ENCODE measurements around the gene DARS2.
A peak's percentile ranks its signal among the peaks of the same experiment; 100 is the strongest.

DNA sequence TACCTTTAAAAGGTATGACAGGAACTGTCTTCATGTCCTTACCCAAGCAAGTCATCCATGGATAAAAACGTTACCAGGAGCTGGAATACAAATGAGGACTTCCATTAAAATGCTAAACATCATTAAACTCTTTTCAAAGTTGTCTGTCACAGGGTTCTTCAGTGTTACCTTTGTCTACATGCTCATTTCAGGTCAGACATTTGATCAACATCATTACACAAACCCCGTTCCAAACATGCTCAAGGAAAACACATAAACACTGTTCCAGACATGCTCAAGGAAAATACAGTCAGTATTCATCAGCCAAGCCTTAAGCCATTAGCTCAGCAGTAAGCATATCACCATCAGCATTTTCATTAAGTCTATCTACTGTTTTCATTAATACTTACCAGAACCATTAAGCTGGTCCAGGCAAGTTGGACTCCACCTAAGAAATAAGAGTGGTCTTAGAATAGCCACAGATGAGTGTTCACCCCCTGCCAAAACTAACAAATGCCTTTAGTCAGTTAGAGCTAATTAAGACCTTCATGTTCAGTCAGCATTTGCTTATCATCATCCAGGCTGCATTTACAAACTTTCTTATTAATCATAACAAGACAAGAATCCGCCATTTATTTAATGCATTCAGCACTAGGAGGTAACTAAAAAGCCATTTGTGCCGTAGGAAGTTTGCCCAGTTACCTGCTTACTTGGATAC is 41.1 kb downstream of the DARS2 start:
- TF ChIP-seq, protein P1, sequence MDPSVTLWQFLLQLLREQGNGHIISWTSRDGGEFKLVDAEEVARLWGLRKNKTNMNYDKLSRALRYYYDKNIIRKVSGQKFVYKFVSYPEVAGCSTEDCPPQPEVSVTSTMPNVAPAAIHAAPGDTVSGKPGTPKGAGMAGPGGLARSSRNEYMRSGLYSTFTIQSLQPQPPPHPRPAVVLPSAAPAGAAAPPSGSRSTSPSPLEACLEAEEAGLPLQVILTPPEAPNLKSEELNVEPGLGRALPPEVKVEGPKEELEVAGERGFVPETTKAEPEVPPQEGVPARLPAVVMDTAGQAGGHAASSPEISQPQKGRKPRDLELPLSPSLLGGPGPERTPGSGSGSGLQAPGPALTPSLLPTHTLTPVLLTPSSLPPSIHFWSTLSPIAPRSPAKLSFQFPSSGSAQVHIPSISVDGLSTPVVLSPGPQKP (IDR thresholded peaks at IDR 0.05; ENCODE audit: borderline replicate concordance, low read depth, low read length) = no peak
- TF ChIP-seq, protein P2, sequence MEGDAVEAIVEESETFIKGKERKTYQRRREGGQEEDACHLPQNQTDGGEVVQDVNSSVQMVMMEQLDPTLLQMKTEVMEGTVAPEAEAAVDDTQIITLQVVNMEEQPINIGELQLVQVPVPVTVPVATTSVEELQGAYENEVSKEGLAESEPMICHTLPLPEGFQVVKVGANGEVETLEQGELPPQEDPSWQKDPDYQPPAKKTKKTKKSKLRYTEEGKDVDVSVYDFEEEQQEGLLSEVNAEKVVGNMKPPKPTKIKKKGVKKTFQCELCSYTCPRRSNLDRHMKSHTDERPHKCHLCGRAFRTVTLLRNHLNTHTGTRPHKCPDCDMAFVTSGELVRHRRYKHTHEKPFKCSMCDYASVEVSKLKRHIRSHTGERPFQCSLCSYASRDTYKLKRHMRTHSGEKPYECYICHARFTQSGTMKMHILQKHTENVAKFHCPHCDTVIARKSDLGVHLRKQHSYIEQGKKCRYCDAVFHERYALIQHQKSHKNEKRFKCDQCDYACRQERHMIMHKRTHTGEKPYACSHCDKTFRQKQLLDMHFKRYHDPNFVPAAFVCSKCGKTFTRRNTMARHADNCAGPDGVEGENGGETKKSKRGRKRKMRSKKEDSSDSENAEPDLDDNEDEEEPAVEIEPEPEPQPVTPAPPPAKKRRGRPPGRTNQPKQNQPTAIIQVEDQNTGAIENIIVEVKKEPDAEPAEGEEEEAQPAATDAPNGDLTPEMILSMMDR (conservative IDR thresholded peaks at IDR 0.05; ENCODE audit: low read depth, low read length) = no peak
- no peak for TF ChIP-seq POLR2A (IDR thresholded peaks at IDR 0.05; ENCODE audit: low read depth, low read length)
- no peak for TF ChIP-seq RAD21 (IDR thresholded peaks at IDR 0.05; ENCODE audit: low read length)
- TF ChIP-seq, protein P3, sequence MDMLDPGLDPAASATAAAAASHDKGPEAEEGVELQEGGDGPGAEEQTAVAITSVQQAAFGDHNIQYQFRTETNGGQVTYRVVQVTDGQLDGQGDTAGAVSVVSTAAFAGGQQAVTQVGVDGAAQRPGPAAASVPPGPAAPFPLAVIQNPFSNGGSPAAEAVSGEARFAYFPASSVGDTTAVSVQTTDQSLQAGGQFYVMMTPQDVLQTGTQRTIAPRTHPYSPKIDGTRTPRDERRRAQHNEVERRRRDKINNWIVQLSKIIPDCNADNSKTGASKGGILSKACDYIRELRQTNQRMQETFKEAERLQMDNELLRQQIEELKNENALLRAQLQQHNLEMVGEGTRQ (IDR thresholded peaks at IDR 0.05; ENCODE audit: low read depth, low read length) = no peak
- no peak for TF ChIP-seq BHLHE40 (IDR thresholded peaks at IDR 0.05; ENCODE audit: low read depth, low read length)
- 0 out of 2 replicates have a peak, but pooled peaks have one; percentile 6 for TF ChIP-seq MAFK (IDR thresholded peaks at IDR 0.05; ENCODE audit: low read depth, low read length)
- no peak for TF ChIP-seq SMC3 (IDR thresholded peaks at IDR 0.05; ENCODE audit: low read depth, low read length)
